Astrocyte (in vitro differentiated cells and primary cell): ENCODE measurements around the gene VAV2. TPM values are rescaled to one million over a fixed set of nuclear protein-coding genes. Genes with fewer than 3 reads are reported as not detected.

Source experiments
- DNase-seq: peaks from one replicate; pipeline ENCODE4 v3.0.0-alpha.2; 2010; ENCODE audit warnings: low read depth
- FAIRE-seq: peaks from 2 replicates; lab custom pipeline; 2011; peaks lifted over from hg19 to GRCh38; lab: Jason Lieb, UNC
- H2AFZ ChIP-seq: 2 replicates; pipeline ENCODE4 v1.6.0; 2012; ENCODE audit warnings: low read depth, low read length, inconsistent platforms
- H3K27ac ChIP-seq: 2 replicates; pipeline ENCODE4 v1.5.1; 2011; ENCODE audit warnings: low read depth, low read length, inconsistent platforms
- H3K27me3 ChIP-seq: 2 replicates; pipeline ENCODE4 v1.6.0; 2011; ENCODE audit warnings: low read length, inconsistent platforms; ENCODE audit not compliant: insufficient read depth
- H3K36me3 ChIP-seq: 2 replicates; pipeline ENCODE4 v1.5.1; 2011; ENCODE audit warnings: low read length, inconsistent platforms; ENCODE audit not compliant: insufficient read depth
- H3K4me1 ChIP-seq: 2 replicates; pipeline ENCODE4 v1.5.1; 2011; ENCODE audit warnings: low read length, inconsistent platforms; ENCODE audit not compliant: insufficient read depth
- H3K4me2 ChIP-seq: 2 replicates; pipeline ENCODE4 v1.6.0; 2012; ENCODE audit warnings: low read length, inconsistent platforms
- H3K4me3 ChIP-seq: 2 replicates; pipeline ENCODE4 v1.5.1; 2011; ENCODE audit warnings: low read depth, mild to moderate bottlenecking, low read length, inconsistent platforms; ENCODE audit not compliant: insufficient read depth
- H3K79me2 ChIP-seq: 2 replicates; pipeline ENCODE4 v1.6.0; 2012; ENCODE audit warnings: mild to moderate bottlenecking, low read length, inconsistent platforms; ENCODE audit not compliant: insufficient read depth
- H3K9ac ChIP-seq: 2 replicates; pipeline ENCODE4 v1.6.0; 2012; ENCODE audit warnings: mild to moderate bottlenecking, low read length, inconsistent platforms
- H3K9me3 ChIP-seq: 2 replicates; pipeline ENCODE4 v1.5.1; 2012; ENCODE audit warnings: low read depth, mild to moderate bottlenecking, low read length, inconsistent platforms; ENCODE audit not compliant: insufficient read depth
- H4K20me1 ChIP-seq: 2 replicates; pipeline ENCODE4 v1.6.0; 2012; ENCODE audit warnings: low read length, inconsistent platforms; ENCODE audit not compliant: insufficient read depth
- H3K27ac Mint-ChIP-seq: one replicate; pipeline ENCODE4 v1.8.0; 2021; ENCODE audit warnings: mild to moderate bottlenecking, mixed read lengths; ENCODE audit not compliant: unreplicated experiment
- H3K27me3 Mint-ChIP-seq: one replicate; pipeline ENCODE4 v1.8.0; 2021; ENCODE audit warnings: low read depth, mixed read lengths; ENCODE audit not compliant: unreplicated experiment
- H3K36me3 Mint-ChIP-seq: one replicate; pipeline ENCODE4 v1.8.0; 2021; ENCODE audit warnings: low read depth, mixed read lengths; ENCODE audit not compliant: unreplicated experiment
- H3K4me1 Mint-ChIP-seq: one replicate; pipeline ENCODE4 v1.8.0; 2021; ENCODE audit warnings: low read depth, mixed read lengths; ENCODE audit not compliant: unreplicated experiment
- H3K4me3 Mint-ChIP-seq: one replicate; pipeline ENCODE4 v1.8.0; 2021; ENCODE audit warnings: mild to moderate bottlenecking, moderate library complexity, mixed read lengths; ENCODE audit not compliant: unreplicated experiment
- H3K9me3 Mint-ChIP-seq: one replicate; pipeline ENCODE4 v1.8.0; 2021; ENCODE audit warnings: mild to moderate bottlenecking, mixed read lengths; ENCODE audit not compliant: unreplicated experiment
- CTCF ChIP-seq: IDR thresholded peaks from 2 replicates; pipeline ENCODE4 v1.5.1; 2011; ENCODE audit warnings: low read depth, mild to moderate bottlenecking, inconsistent platforms, low read length, moderate library complexity; ENCODE audit not compliant: insufficient read depth
- EZH2 ChIP-seq: IDR thresholded peaks from 2 replicates; pipeline ENCODE4 v1.6.1; 2012; ENCODE audit warnings: mild to moderate bottlenecking, low read length, inconsistent platforms; ENCODE audit not compliant: insufficient read depth
- total RNA-seq: library from RNA; stranded (reverse); gene quantifications from 2 replicates; pipeline ENCODE4 v1.2.1, GENCODE V29; 2021

VAV2 gene
- total RNA-seq, 1 donor from 2014 or later, result 36.5 TPM

- H3K4me2 ChIP-seq, result no peak overlapping the region
- no peak for TF ChIP-seq EZH2
- TF ChIP-seq CTCF, result no peak
- Mint-ChIP-seq H3K27ac (no peak overlapping the region), H3K27me3 (peaks cover 46% of the 10 kb centered on the region), H3K4me1 (no peaks in the 10 kb centered on the region), H3K4me3 (no peak overlapping the region), H3K36me3 (peaks cover 3% of the 10 kb centered on the region), H3K9me3 (no peaks in the 10 kb centered on the region)
- no peaks in the 10 kb centered on the region for H3K36me3 ChIP-seq
- no peak overlapping the region for H2AFZ ChIP-seq
- DNase-seq, result no peak
- no peak overlapping the region for H3K9ac ChIP-seq
- no peak for FAIRE-seq
- H3K4me1 ChIP-seq, result no peaks in the 10 kb centered on the region
- no peaks in the 10 kb centered on the region for H3K79me2 ChIP-seq
- peaks cover 4% of the 10 kb centered on the region for H4K20me1 ChIP-seq
- peaks cover 8% of the 10 kb centered on the region for H3K27me3 ChIP-seq
- no peaks in the 10 kb centered on the region for H3K9me3 ChIP-seq
- no peak overlapping the region for H3K27ac ChIP-seq
- H3K4me3 ChIP-seq, result no peak overlapping the region
Measured at GRCh38 chr9:133730994-133731715, 261.0 kb downstream of the VAV2 start.

GRCh38 chr9:133729617-133730281 is 262.4 kb downstream of the VAV2 start:
- no peak for DNase-seq
- Mint-ChIP-seq H3K27ac (no peak overlapping the region), H3K4me3 (no peak overlapping the region), H3K4me1 (no peaks in the 10 kb centered on the region), H3K27me3 (peaks cover 43% of the 10 kb centered on the region), H3K9me3 (no peaks in the 10 kb centered on the region), H3K36me3 (peaks cover 3% of the 10 kb centered on the region)
- no peak overlapping the region for H3K4me3 ChIP-seq
- FAIRE-seq, result no peak
- no peaks in the 10 kb centered on the region for H3K36me3 ChIP-seq
- H3K9ac ChIP-seq, result no peak overlapping the region
- no peaks in the 10 kb centered on the region for H3K4me1 ChIP-seq
- peaks cover 4% of the 10 kb centered on the region for H4K20me1 ChIP-seq
- no peak overlapping the region for H2AFZ ChIP-seq
- H3K79me2 ChIP-seq, result no peaks in the 10 kb centered on the region
- peaks cover 9% of the 10 kb centered on the region for H3K27me3 ChIP-seq
- H3K4me2 ChIP-seq, result no peak overlapping the region
- no peak overlapping the region for H3K27ac ChIP-seq
- TF ChIP-seq EZH2, result no peak
- TF ChIP-seq CTCF, result no peak
- no peaks in the 10 kb centered on the region for H3K9me3 ChIP-seq
